ENCODE measurements around the gene NFE2L1.

Gene NFE2L1

GRCh38 chr17:48102798-48103715 lies 54.9 kb downstream of the NFE2L1 start:
- peaks cover 34% of the 10 kb centered on the region for H3K79me2 ChIP-seq (ENCODE audit: low read length)
- no peak for TF ChIP-seq CTCF (IDR thresholded peaks at IDR 0.05; ENCODE audit: low read length)
- no peak for TF ChIP-seq EZH2 (optimal IDR thresholded peaks at IDR 0.05; ENCODE audit: low read depth, low read length)
- no peak for TF ChIP-seq EZH2phosphoT487 (IDR thresholded peaks at IDR 0.05; ENCODE audit: low read length)
- H3K4me3 ChIP-seq (ENCODE audit: low read length) = 0 out of 2 replicates have a peak overlapping the region, but pooled peaks have one; percentile 96
- H3K4me1 ChIP-seq (ENCODE audit: low read length) = peaks cover 9% of the 10 kb centered on the region
- no peak overlapping the region for H3K9ac ChIP-seq (ENCODE audit: low read length)
- H2AFZ ChIP-seq (ENCODE audit: low read length) = peak overlapping the region; percentile 41; the same call in 1 of the 2 replicates
- H3K36me3 ChIP-seq (replicated peaks; ENCODE audit: insufficient read depth, low read length) = no peaks in the 10 kb centered on the region
- no peaks in the 10 kb centered on the region for H3K9me2 ChIP-seq (replicated peaks; ENCODE audit: insufficient read depth, low read length)
- DNase-seq = peak; percentile 68
- H3K27ac ChIP-seq (ENCODE audit: low read length) = peak overlapping the region; percentile 73; the same call in 1 of the 2 replicates
- H3F3A ChIP-seq (ENCODE audit: insufficient read depth, low read length) = peaks cover 31% of the 10 kb centered on the region
- no peaks in the 10 kb centered on the region for H3K9me3 ChIP-seq (replicated peaks; ENCODE audit: insufficient read depth, low read length)
- H3K27me3 ChIP-seq (replicated peaks; ENCODE audit: insufficient read depth, low read length) = no peaks in the 10 kb centered on the region
- peak overlapping the region; percentile 96; the same call in 1 of the 2 replicates for H3K4me2 ChIP-seq (ENCODE audit: low read depth, low read length)
- H4K20me1 ChIP-seq (ENCODE audit: insufficient read depth, low read length) = no peaks in the 10 kb centered on the region

- Histone ChIP-seq H3K9ac (ENCODE audit: low read length) (no peak overlapping the region), H3K4me2 (ENCODE audit: low read depth, low read length) (no peak overlapping the region), H3K27ac (ENCODE audit: low read length) (no peak overlapping the region), H2AFZ (ENCODE audit: low read length) (no peak overlapping the region), H3F3A (ENCODE audit: insufficient read depth, low read length) (peaks cover 36% of the 10 kb centered on the region), H3K79me2 (ENCODE audit: low read length) (peaks cover 34% of the 10 kb centered on the region), H3K36me3 (replicated peaks; ENCODE audit: insufficient read depth, low read length) (no peaks in the 10 kb centered on the region), H3K27me3 (replicated peaks; ENCODE audit: insufficient read depth, low read length) (no peaks in the 10 kb centered on the region), H3K9me2 (replicated peaks; ENCODE audit: insufficient read depth, low read length) (no peaks in the 10 kb centered on the region), H4K20me1 (ENCODE audit: insufficient read depth, low read length) (no peaks in the 10 kb centered on the region), H3K9me3 (replicated peaks; ENCODE audit: insufficient read depth, low read length) (no peaks in the 10 kb centered on the region), H3K4me3 (ENCODE audit: low read length) (no peak overlapping the region), H3K4me1 (ENCODE audit: low read length) (peaks cover 11% of the 10 kb centered on the region)
- DNase-seq = no peak
- TF ChIP-seq EZH2 (optimal IDR thresholded peaks at IDR 0.05; ENCODE audit: low read depth, low read length) = no peak
- no peak for TF ChIP-seq EZH2phosphoT487 (IDR thresholded peaks at IDR 0.05; ENCODE audit: low read length)
- TF ChIP-seq CTCF (IDR thresholded peaks at IDR 0.05; ENCODE audit: low read length) = no peak
Measured at GRCh38 chr17:48104440-48104839, 56.3 kb downstream of the NFE2L1 start.

- peaks cover 22% of the 10 kb centered on the region for H3F3A ChIP-seq (ENCODE audit: insufficient read depth, low read length)
- H3K4me2 ChIP-seq (ENCODE audit: low read depth, low read length) = peak overlapping the region; percentile 79
- no peaks in the 10 kb centered on the region for H3K27me3 ChIP-seq (replicated peaks; ENCODE audit: insufficient read depth, low read length)
- peak overlapping the region; percentile 83 for H3K4me3 ChIP-seq (ENCODE audit: low read length)
- peaks cover 38% of the 10 kb centered on the region for H3K79me2 ChIP-seq (ENCODE audit: low read length)
- H3K27ac ChIP-seq (ENCODE audit: low read length) = no peak overlapping the region; the same call in 1 of the 2 replicates
- TF ChIP-seq CTCF (IDR thresholded peaks at IDR 0.05; ENCODE audit: low read length) (no peak), EZH2phosphoT487 (IDR thresholded peaks at IDR 0.05; ENCODE audit: low read length) (no peak), EZH2 (optimal IDR thresholded peaks at IDR 0.05; ENCODE audit: low read depth, low read length) (no peak)
- H3K9ac ChIP-seq (ENCODE audit: low read length) = peak overlapping the region; percentile 79; the same call in 1 of the 2 replicates
- H3K9me3 ChIP-seq (replicated peaks; ENCODE audit: insufficient read depth, low read length) = no peaks in the 10 kb centered on the region
- H4K20me1 ChIP-seq (ENCODE audit: insufficient read depth, low read length) = no peaks in the 10 kb centered on the region; the same call in 1 of the 2 replicates
- no peaks in the 10 kb centered on the region for H3K36me3 ChIP-seq (replicated peaks; ENCODE audit: insufficient read depth, low read length)
- no peaks in the 10 kb centered on the region for H3K9me2 ChIP-seq (replicated peaks; ENCODE audit: insufficient read depth, low read length)
- H3K4me1 ChIP-seq (ENCODE audit: low read length) = peaks cover 5% of the 10 kb centered on the region; the same call in 1 of the 2 replicates
- peak overlapping the region; percentile 81 for H2AFZ ChIP-seq (ENCODE audit: low read length)
- no peak for DNase-seq
Measured at GRCh38 chr17:48106802-48107136, 58.6 kb downstream of the NFE2L1 start.
